ENCODE results near the gene ZNF296.

Gene ZNF296

DNA sequence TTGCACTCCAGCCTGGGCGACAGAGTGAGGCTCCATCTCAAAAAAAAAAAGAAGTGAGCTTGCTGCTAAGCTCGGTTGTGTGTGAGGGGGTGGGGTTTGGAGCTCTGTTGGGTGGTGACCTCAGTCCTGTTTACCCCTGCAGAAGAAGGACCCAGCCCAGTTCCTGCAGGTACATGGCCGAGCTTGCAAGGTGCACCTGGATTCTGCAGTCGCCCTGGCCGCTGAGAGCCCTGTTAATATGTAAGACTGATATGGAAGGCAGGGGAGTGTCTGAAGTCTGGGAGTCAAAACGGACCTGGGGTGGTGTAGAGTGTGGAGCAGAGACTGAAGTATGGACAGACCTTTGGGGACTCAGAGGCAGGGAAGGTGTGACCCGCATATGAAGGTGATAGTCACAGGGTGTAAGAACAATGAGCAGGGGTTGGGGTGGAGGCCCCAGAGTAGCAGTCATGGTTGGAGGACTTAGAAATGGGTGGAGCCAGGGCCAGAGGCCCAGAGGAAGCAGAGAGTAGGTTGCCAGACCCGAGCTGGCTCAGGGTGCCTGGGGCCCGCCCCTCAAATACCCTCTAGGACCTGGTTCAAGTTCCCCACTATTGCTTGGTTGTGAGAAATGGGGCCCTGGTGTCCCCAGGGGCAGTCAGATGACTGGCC lies 24.2 kb downstream of the ZNF296 start:
- no peak for DNase-seq

GRCh38 chr19:45050036-45050435 lies 26.2 kb downstream of the ZNF296 start:
- DNase-seq: no peak

GRCh38 chr19:45049073-45049736 lies 27.1 kb downstream of the ZNF296 start:
- DNase-seq: no peak

DNA sequence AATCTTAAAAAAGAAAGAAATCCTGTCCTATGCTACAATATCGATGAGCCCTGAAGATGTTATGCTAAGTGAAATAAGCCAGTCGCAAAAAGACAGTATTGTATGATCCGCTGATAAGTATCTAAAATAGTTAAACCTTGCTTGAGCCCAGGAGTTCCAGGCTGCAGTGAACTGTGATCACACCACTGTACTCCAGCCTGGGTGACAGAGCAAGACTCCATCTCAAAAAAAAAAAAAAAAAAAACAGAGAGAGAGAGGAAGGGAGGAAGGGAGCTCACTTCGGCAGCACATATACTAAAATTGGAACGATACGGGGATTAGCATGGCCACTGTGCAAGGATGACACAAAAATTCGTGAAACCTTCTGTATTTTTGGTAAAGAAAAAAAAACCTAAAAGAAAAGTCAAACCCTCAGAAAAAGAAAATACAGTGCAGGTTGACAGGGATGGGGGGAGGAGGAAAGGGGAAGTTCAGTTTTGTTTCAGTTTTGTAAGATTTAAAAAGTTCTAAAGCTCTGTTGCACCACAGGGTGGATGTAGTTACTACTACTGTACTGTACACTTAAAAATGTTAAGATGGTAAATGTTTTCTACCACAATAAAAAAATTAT lies 29.0 kb downstream of the ZNF296 start:
- DNase-seq: no peak

- no peak for DNase-seq
These were observed 29.9 kb downstream of the ZNF296 start for GRCh38 chr19:45046355-45046754.

GRCh38 chr19:45045671-45046353 lies 30.5 kb downstream of the ZNF296 start:
- DNase-seq: no peak

DNA sequence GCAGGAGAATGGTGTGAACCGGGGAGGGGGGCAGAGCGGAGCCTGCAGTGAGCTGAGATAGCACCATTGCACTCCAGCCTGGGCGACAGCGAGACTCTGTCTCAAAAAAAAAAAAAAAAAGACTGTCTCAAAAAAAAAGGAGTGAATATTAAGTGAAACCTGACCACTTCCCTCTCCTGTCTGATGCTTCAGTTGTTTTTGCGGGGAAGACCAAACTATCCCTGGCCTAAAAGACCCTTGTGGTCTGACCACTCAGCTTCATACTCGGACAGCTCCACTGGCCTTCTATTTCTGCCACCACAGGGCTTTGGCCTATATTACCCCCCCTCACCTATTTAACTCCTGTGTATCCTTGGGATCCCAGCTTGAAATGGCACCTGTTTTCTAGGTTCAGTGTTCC lies 35.2 kb downstream of the ZNF296 start:
- DNase-seq: no peak

DNA sequence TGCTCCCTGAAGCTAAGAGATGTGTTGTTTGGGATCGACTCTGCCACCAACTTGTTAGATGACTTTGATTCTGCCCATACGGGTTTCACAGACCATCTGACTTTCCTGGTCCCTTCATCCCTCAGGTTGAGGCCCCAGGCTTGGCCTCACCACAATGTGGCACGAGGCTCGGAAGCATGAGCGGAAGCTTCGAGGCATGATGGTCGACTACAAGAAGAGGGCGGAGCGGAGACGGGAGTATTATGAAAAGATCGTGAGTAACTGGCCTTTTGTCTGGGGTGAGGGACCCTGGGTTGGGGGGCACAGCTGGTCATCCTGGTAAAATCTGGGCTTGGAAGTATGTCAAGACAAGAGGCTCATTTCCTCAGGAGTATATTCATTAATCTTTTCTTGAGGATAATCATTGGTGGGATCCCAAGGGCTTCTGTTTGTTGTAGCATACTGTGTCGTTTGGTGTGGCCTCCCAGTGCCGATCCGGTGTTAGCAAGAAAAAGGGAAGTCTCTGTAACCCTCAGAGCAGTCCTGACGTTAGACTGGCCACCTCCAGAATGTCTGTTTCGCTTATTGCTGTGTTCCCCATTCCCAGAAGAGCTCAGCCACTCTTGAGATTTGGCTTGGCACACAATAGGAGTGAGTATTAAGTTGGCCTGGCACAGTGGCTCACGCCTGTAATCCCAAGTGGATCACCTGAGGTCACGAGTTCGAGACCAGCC lies 36.1 kb downstream of the ZNF296 start:
- DNase-seq: no peak

GRCh38 chr19:45038931-45039893 lies 37.1 kb downstream of the ZNF296 start, which contains the start of gene CLASRP:
TSS of gene CLASRP (plus strand) at chr19:45039045. CDS start at chr19:45040213, 1,168 bp downstream.
- peak; percentile 61 for DNase-seq

DNA sequence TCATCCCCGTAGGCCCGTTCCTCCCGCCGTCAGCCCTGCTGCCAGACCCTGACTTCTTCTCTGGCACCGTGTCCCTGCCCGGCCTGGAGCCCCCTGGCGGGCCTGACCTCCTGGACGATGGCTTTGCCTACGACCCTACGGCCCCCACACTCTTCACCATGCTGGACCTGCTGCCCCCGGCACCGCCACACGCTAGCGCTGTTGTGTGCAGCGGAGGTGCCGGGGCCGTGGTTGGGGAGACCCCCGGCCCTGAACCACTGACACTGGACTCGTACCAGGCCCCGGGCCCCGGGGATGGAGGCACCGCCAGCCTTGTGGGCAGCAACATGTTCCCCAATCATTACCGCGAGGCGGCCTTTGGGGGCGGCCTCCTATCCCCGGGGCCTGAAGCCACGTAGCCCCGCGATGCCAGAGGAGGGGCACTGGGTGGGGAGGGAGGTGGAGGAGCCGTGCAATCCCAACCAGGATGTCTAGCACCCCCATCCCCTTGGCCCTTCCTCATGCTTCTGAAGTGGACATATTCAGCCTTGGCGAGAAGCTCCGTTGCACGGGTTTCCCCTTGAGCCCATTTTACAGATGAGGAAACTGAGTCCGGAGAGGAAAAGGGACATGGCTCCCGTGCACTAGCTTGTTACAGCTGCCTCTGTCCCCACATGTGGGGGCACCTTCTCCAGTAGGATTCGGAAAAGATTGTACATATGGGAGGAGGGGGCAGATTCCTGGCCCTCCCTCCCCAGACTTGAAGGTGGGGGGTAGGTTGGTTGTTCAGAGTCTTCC lies 38.7 kb downstream of the ZNF296 start:
- no peak for DNase-seq

- DNase-seq: no peak
These were observed 40.5 kb downstream of the ZNF296 start for GRCh38 chr19:45035755-45036154.

DNA sequence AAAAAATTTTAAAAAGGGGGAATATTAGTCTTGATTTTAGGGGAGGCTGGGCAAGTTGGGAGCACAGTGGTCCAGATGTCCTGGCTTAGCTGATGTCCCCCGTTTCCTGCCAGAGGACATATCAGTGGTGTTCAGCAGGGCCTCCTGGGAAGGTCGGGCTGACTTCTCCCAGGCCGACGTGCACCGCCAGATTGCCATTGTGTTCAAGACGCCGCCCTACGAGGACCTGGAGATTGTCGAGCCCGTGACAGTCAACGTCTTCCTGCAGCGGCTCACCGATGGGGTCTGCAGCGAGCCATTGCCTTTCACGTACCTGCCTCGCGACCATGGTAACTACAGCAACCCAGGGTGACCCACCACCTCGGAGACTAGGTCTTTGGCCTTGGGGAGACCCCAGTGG lies 43.9 kb downstream of the ZNF296 start:
- no peak for DNase-seq

- no peak for DNase-seq
These were observed 45.5 kb downstream of the ZNF296 start for GRCh38 chr19:45030825-45031224.

DNA sequence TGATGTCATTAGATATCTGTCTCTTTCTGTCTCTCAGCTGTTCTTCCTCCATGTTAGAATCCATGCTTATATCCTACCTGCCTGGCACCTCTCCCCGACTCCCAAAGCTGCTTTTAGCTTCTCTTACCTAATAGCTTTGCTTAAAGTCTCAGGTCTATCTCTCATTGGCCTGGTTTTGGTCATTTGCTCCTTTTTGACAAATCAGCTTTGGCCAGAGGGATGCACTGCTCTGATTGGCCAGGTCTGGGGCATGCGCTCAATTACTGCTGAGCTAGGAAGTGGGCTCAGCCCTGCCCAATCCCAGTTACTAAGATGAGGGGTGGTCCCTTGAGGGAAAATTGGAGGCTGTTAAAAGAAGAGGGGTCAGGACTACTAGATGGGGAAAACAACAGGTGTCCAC lies 48.9 kb downstream of the ZNF296 start:
- DNase-seq: no peak

DNA sequence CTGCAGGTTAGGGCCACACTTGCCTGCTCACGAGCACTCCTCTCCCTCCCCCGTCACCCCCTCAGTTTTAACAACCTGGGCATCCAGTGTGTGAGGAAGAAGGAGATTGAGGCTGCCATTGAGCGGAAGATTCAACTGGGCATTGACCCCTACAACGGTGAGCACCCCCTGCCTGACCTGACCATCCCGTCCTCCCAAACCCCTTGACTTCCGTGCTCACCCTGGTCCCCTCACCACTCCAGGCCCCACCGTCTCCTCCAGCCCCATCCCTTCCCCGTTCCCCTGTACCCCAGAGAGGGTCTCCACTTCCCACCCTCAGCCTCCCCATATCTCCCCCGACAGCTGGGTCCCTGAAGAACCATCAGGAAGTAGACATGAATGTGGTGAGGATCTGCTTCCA lies 51.0 kb downstream of the ZNF296 start:
- DNase-seq: no peak

GRCh38 chr19:45023048-45023447 lies 53.2 kb downstream of the ZNF296 start:
- no peak for DNase-seq

GRCh38 chr19:45021971-45022370 lies 54.3 kb downstream of the ZNF296 start:
- DNase-seq: no peak
